Effector CD8-positive, alpha-beta T cell (primary cell): ENCODE results near the gene CPD.

Experiments
- DNase-seq: peaks from one replicate; lab custom pipeline; 2025; lab: John Stamatoyannopoulos, UW

CPD gene

DNA sequence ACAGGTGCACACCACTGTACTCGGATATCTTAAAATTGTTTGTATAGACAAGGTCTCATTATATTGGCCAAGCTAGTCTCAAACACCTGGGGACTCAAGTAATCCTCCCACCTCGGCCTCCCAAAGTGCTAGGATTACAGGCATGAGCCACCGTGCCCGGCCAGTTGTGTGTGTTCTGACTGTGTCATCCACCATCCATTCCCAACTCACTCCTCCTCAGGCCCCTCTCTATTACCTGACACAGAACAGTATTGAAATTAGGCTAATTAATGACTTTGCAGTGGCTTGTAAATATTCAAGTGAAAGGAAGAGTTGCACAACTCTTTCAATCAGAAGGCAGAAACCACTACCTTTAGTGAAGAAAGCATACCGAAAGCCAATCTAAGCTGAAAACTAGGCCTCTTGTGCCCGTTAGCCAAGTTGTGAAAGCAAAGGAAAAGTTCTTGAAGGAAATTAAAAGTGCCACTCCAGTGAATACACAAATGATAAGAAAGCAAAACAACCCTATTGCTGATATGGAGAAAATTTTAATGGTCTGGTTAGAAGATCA is 127.2 kb downstream of the CPD start:
- DNase-seq = no peak

DNA sequence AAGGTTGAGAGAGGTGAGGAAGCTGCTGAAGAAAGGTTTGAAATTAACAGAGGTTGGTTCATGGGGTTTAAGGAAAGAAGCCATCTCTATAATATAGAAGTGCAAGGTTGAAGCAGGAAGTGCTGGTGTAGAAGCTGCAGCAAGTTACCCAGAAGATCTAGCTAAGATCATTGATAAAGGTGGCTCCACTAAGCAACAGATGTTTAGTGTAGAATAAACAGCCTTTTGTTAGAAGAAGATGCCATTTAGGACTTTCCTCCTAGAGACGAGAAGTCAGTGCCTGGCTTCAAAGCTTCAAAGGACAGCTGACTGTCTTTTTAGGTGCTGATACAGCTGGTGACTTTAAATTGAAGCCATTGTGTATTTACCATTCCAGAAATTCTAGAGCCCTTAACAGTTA is 127.8 kb downstream of the CPD start:
- no peak for DNase-seq

DNA sequence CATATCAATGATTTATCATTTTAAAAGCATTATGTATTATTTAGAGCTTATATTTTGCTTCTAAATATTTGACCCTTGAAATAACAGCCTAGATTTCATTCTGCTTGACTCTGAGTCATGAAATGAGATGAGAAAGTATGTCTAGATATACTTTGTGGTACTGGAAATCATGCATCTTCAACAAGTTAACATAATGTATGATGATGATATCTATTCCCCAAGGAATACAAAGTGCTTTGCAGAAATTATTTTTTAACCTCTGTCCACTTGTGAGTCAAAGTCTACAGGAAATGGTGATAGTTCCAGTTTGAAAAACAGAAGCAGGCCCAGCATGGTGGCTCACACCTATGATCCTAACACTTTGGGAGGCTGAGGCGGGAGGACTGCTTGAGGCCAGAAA is 134.6 kb downstream of the CPD start:
- DNase-seq = no peak

DNA sequence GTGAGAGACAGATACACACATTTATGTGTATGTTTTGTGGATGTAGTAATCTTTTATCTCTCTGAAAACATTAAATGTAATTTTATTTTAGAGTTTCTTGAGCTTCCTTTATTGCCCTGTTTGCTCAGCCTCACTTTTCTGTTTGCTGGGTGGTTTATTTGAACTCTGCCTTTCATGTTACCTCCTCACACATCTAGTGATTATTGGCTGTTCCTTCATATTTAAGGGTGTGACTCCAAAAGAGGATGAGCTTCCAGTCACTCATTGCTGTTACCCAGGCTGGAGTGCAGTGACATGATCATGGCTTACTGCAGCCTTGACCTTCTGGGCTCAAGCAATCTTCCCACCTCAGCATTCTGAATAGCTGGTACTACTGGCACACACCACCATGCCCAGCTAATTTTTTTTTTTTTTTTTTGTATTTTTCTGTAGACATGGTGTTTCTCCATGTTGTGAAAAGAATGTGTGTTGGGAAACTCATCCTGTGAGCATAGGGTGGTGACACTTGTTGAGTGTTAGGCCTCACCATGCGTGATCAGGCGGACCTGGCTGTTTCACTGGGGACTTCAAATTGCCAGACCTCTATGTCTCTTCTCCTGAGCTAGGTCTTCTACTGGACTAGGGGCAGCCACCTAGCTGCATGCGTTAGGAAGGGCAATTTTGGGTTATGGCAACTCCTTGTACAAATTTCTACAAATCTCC is 136.3 kb downstream of the CPD start:
- DNase-seq = no peak

DNA sequence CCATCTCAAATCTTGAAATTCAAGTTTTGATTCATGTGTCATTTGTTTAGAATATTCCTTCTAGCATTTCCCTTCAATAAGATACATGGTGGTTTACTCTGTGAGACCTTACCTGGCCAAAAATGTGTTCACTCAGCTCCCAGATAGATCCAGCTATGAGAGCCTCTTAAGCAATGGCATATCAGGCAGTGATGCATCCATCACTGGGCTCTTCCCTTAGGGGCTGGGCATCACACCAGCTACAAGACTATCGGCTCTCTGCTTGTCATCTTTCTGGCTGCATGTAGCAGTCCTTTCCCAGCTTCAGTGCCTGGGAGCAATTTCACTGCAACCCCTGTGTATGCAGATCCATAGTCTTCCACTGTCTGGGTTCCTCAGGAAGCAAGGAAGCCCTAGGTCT is 139.1 kb downstream of the CPD start:
- DNase-seq = no peak

DNA sequence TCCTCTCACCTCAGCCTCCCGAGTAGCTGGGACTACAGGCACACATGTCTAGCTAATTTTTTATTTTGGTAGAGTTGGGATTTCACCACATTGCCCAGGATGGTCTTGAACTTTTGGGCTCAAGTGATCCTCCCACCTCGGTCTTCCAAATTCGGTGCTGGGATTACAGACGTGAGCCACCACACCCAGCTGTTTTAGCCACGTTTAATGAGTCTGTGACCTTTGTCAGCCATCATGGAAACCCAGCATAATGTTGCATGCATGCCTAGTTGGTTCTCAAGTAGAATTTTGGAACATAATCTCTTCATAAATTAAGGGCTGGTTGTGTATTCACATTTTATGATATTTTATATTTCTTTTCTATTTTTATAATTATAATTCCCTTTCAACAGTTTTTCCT is 140.4 kb downstream of the CPD start:
- DNase-seq = no peak
